Left colon (tissue), 2 donors: ENCODE data around the gene SLC35B2. TPM values are rescaled to one million over a fixed set of nuclear protein-coding genes. Genes with fewer than 3 reads are reported as not detected.
A peak's percentile ranks its signal among the peaks of the same experiment; 100 is the strongest.

Experiments
- ATAC-seq: fragments of 200-7000 bp; cut with Tn5 transposase; one replicate; pipeline ENCODE4 v1.9.1; 2020; ENCODE audit warnings: mild to moderate bottlenecking, moderate library complexity
- DNase-seq, 2 donors: peaks; one replicate each; pipeline ENCODE4 v3.0.0-alpha.2; 2020
- intact Hi-C, 2 donors: fragments of 100-400 bp; cut with DNase I in 1 of 2; cut with micrococcal nuclease in 1 of 2; formaldehyde crosslinking; loops; one replicate each; pipeline versions ENCODE4 v1.11.2 to v1.14.0; 2022; cut with DNase I, micrococcal nuclease
- total RNA-seq, 2 donors: library from RNA; stranded (reverse); fragmentation: NEBNext Ultra II Directional; extraction: Animal tissue kit (Norgen Biotek cat#: 25700); gene quantifications; one replicate each; pipeline ENCODE4 v1.2.1, GENCODE V29; 2021
- donor health status: DM: no; HTN: no; CAD: no.
- donor health status: DM: yes; HTN: yes; CAD: no.

The SLC35B2 gene
- total RNA-seq, 2 donors from 2014 or later, result 34.9 to 43.5 TPM

- ATAC-seq (no peak), DNase-seq (no peak)
- intact Hi-C loops, result no loop called here
These were observed 1.6 kb upstream of the SLC35B2 start for GRCh38 chr6:44258921-44259320.

GRCh38 chr6:44258325-44258863 is 1.1 kb upstream of the SLC35B2 start:
- DNase-seq (no peak), ATAC-seq (no peak)
- intact Hi-C loops, result no loop called here

GRCh38 chr6:44257753-44258324 is 511 bp upstream of the SLC35B2 start:
- ATAC-seq (no peak), DNase-seq (no peak)
- intact Hi-C loops, result no loop called here

- intact Hi-C loops, result no loop called here
- no peak for DNase-seq
- ATAC-seq, result no peak
These were observed 628 bp downstream of the SLC35B2 start for GRCh38 chr6:44256775-44257024.

GRCh38 chr6:44255871-44256774 is 1.2 kb downstream of the SLC35B2 start:
- ATAC-seq (peak; percentile 63), DNase-seq (peak in 1 of 2 donors; percentile 58)
- intact Hi-C loops, result no loop called here

GRCh38 chr6:44255105-44255808 is 2.1 kb downstream of the SLC35B2 start:
- ATAC-seq (no peak), DNase-seq (no peak)
- intact Hi-C loops, result no loop called here

GRCh38 chr6:44254191-44255104 is 2.9 kb downstream of the SLC35B2 start:
- intact Hi-C loops, result no loop called here
- no peak for ATAC-seq
- no peak for DNase-seq

GRCh38 chr6:44253307-44254101 is 3.8 kb downstream of the SLC35B2 start:
- ATAC-seq, result no peak
- DNase-seq, result peak in 1 of 2 donors; percentile 69
- intact Hi-C loops, result no loop called here

GRCh38 chr6:44251576-44252524 is 5.5 kb downstream of the SLC35B2 start:
- intact Hi-C loops, result no loop called here
- DNase-seq (no peak), ATAC-seq (no peak)

- intact Hi-C loops, result no loop called here
- DNase-seq (no peak), ATAC-seq (no peak)
These were observed 6.6 kb downstream of the SLC35B2 start for GRCh38 chr6:44250718-44251123.

GRCh38 chr6:44250067-44250717 is 7.1 kb downstream of the SLC35B2 start:
- intact Hi-C loops, result no loop called here
- DNase-seq (no peak), ATAC-seq (no peak)

- intact Hi-C loops, result no loop called here
- no peak for ATAC-seq
- DNase-seq, result no peak
These were observed 8.1 kb downstream of the SLC35B2 start for GRCh38 chr6:44249082-44249748.

- ATAC-seq (no peak), DNase-seq (no peak)
- intact Hi-C loops, result no loop called here
These were observed 8.7 kb downstream of the SLC35B2 start for GRCh38 chr6:44248579-44248978.

GRCh38 chr6:44247338-44248302 is 9.7 kb downstream of the SLC35B2 start:
- intact Hi-C loops, result no loop called here
- DNase-seq, result peak; percentile 78 to 81
- peak; percentile 59 for ATAC-seq
